ENCODE results near the gene JMJD4.

JMJD4 gene

DNA sequence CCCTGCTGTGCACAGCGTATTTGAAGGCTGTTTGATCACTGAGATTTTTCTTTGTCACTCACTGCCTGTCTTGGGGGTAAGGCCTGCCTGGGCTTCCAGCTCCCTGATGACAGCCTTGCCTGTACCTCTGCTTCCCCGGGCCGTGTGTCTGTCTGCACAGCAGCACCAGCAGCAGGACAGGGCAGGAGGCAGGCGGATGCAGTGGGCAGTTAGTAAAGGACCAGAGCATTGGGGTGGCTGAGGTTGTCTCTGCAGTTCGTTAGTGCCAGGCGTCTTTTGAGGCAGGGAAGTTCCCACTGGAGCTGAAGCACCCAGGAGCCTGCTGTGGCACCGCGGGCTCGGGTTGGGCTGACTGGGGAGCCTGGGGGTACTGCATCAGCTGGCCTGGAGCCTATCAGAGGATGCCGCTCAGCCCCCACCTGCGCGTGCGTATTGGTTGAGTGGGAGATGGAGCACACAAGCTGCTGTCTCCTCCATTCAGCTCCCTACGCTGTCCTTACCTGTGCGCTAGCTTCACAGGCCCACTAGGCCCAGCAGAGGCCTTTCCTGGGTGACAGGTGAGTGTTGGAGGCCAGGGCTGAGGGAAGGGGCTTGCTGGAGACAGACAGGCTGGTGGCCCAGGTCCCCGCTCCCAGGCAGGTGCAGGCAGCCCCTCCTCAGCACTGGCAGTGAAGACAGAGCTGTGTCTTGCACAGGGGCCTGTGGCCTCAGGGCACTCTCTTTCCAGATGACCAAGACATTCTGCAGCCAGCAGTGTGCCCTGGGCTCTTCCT lies 28.3 kb upstream of the JMJD4 start:
- no peak for TF ChIP-seq POLR2AphosphoS5 (IDR thresholded peaks at IDR 0.05; ENCODE audit: low read depth, low read length)
- no peak for TF ChIP-seq POU2F2 (IDR thresholded peaks at IDR 0.05; ENCODE audit: low read depth, low read length)
- no peak for TF ChIP-seq POLR2A (IDR thresholded peaks at IDR 0.05; ENCODE audit: low read depth, low read length)
- no peak for TF ChIP-seq PAX5 (IDR thresholded peaks at IDR 0.05; ENCODE audit: insufficient read depth, low read length, severe bottlenecking)
- TF ChIP-seq SPI1 (IDR thresholded peaks at IDR 0.05; ENCODE audit: low read depth, low read length): no peak
- TF ChIP-seq TAF1 (IDR thresholded peaks at IDR 0.05; ENCODE audit: low read depth, low read length): no peak
- DNase-seq (ENCODE audit: insufficient read length, low spot score): no peak
- FAIRE-seq: no peak

DNA sequence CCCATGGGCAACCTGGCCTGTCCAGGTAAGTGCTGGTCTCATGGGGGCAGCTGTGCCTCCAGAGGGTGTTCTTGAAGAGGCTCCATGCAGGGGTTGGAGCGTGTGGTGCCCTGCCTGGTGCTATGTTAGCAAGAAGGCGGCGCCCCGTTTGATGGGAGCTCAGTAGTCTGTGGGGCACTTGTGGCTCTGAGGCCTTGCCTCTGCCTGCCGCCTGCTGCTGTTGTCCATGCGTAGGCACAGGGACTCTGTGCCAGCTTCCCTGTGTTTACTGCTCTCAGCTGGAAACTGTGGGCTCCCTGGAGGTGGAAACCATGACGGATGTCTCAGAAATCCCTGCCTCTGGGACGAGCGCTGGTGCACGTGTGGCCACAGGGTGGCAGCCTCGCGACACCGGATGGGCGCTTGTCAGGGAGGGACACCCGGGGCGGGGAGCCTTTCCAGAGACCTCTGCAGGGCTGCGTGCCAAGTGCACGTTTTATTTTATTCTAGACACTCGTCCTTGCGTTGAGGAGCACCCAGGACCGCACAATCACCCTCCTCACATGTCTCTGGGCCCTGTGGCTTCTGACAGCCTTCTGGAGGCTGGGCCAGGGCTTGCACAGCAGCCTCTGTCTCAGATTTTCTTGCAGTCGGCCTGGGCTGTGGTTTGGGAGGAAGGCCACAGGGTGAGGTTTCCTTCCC lies 27.3 kb upstream of the JMJD4 start:
- DNase-seq (ENCODE audit: insufficient read length, low spot score): peak; percentile 95
- FAIRE-seq: peak; percentile 87

DNA sequence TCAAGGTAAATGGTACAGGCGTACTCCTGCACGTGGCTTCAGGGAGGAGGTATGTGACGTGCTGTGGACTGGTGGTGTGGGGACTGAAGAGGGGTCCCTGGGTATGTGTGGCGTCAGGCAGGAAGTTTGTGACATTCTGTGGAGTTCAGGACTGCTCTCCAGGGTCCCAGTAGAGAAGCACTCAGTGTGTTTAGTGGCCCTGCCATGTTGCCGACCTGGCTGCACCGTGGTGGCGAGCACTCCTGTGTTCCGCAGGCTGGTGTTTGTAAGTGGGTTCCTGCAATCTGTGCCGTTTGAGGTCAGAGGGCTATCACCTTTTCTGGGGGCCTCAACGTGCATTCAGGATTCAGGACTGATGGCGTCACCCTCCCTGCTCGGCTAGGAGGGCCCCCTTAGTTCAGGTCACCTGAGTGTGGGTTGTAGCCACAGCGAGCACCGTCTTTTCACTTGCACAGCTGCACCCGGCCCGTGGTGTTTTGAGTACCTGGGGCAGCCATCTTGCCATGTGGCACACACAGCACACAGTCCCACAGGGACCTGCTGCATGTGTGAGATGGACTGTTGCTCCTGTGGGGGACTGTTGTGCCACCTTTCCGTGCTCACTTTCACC lies 26.6 kb upstream of the JMJD4 start:
- FAIRE-seq: peak; percentile 35
- TF ChIP-seq TAF1 (IDR thresholded peaks at IDR 0.05; ENCODE audit: low read depth, low read length) (no peak), PAX5 (IDR thresholded peaks at IDR 0.05; ENCODE audit: insufficient read depth, low read length, severe bottlenecking) (no peak), POLR2A (IDR thresholded peaks at IDR 0.05; ENCODE audit: low read depth, low read length) (no peak), POLR2AphosphoS5 (IDR thresholded peaks at IDR 0.05; ENCODE audit: low read depth, low read length) (no peak), SPI1 (IDR thresholded peaks at IDR 0.05; ENCODE audit: low read depth, low read length) (no peak), POU2F2 (IDR thresholded peaks at IDR 0.05; ENCODE audit: low read depth, low read length) (no peak)

More for the DNA sequence above, 27.3 kb upstream of the JMJD4 start:
- TF ChIP-seq TAF1 (IDR thresholded peaks at IDR 0.05; ENCODE audit: low read depth, low read length) (no peak), SPI1 (IDR thresholded peaks at IDR 0.05; ENCODE audit: low read depth, low read length) (no peak)

DNA sequence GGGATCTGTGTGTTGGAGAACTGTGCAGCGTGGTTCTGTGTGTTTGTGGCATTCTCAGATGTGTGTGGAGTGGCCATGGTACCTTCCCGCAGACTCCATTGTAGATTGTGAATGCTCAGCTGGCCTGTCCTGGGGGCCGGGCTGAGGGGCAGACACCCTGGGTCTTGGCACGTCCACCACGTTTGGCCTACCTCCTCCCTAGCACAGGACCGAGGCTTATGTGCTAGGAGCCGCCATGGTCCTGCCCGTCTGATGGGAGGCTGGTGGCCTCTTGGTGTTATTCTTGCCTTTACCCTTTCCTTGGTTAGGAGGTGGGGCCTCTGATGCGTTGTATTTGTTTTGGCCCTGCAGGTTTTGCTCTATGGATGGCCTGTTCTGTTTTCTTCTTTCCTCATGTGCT lies 25.3 kb upstream of the JMJD4 start:
- FAIRE-seq (no peak), DNase-seq (ENCODE audit: insufficient read length, low spot score) (no peak)
- TF ChIP-seq PAX5 (IDR thresholded peaks at IDR 0.05; ENCODE audit: insufficient read depth, low read length, severe bottlenecking): no peak
- no peak for TF ChIP-seq POLR2A (IDR thresholded peaks at IDR 0.05; ENCODE audit: low read depth, low read length)
- no peak for TF ChIP-seq POU2F2 (IDR thresholded peaks at IDR 0.05; ENCODE audit: low read depth, low read length)
- TF ChIP-seq POLR2AphosphoS5 (IDR thresholded peaks at IDR 0.05; ENCODE audit: low read depth, low read length): no peak
- TF ChIP-seq SPI1 (IDR thresholded peaks at IDR 0.05; ENCODE audit: low read depth, low read length): no peak
- TF ChIP-seq TAF1 (IDR thresholded peaks at IDR 0.05; ENCODE audit: low read depth, low read length): no peak

More for the DNA sequence above, 26.6 kb upstream of the JMJD4 start:
- DNase-seq (ENCODE audit: insufficient read length, low spot score): no peak

DNA sequence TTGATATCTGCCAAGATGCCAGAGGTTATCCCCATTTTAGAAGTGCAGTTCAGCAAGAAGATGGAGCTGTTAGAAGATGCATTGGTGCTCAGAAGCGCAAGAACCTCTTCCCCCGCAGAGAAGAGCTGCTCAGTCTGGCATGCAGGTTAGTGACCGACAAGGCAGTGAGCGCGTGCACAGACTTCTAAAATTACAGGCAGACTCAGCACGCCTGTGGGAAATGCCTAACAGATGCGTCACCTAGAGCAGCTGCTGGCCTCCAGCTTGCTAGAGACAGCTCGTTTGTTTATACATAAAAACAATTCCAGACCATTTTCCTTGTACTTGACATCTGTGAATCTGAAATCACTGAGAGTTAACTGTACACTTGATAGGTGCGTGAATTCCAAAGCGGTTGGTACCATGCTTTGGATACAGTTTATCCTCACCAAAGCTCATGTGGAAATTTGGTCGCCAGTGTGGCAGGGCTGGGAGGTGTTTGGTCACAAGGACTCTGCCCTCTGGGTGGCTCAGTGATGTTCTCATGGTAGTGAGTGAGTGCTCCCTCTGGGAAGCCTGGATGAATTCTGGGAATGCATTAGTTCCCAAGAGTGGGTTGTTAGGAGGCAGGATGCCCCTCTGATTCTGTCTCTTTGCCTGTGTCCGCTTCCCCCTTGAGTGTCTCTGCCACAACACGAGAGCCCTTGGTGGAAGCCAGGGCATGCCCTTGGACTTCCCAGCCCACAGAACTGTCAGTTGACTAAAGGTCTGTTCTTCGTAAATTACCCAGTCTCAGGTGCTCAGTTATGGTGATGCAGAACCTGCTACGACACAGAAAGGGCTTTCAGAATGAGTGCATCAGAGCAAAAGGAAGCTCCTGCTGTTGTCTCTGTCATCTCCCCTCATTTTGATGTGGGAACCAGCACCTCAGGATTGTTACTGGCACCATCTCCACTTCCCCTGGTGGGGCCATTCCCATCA lies 24.5 kb upstream of the JMJD4 start:
- FAIRE-seq (peak; percentile 9), DNase-seq (ENCODE audit: insufficient read length, low spot score) (no peak)
- no peak for TF ChIP-seq POLR2A (IDR thresholded peaks at IDR 0.05; ENCODE audit: low read depth, low read length)
- no peak for TF ChIP-seq SPI1 (IDR thresholded peaks at IDR 0.05; ENCODE audit: low read depth, low read length)
- no peak for TF ChIP-seq TAF1 (IDR thresholded peaks at IDR 0.05; ENCODE audit: low read depth, low read length)
- TF ChIP-seq POLR2AphosphoS5 (IDR thresholded peaks at IDR 0.05; ENCODE audit: low read depth, low read length): no peak
- no peak for TF ChIP-seq POU2F2 (IDR thresholded peaks at IDR 0.05; ENCODE audit: low read depth, low read length)
- no peak for TF ChIP-seq PAX5 (IDR thresholded peaks at IDR 0.05; ENCODE audit: insufficient read depth, low read length, severe bottlenecking)

DNA sequence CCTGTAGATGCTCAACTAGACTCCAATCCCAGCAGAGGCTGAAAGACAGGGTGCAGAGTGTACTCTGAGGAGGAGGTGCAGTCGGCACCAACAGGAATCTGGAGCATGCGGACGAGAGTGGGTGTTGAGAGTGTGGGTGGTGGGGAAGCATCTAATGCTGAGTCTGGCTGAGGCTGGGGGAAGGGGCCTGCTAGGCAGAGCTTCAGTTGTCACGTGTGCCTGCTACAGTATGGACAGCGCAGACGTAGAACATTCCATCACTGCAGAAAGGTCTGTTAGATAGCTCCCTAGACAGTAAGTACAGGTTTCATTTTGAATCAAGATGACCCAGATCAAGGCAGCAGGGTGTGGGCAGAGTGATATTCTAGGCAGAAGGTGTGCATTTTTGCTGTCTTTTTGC lies 23.3 kb upstream of the JMJD4 start:
- TF ChIP-seq POU2F2 (IDR thresholded peaks at IDR 0.05; ENCODE audit: low read depth, low read length) (no peak), POLR2A (IDR thresholded peaks at IDR 0.05; ENCODE audit: low read depth, low read length) (no peak), PAX5 (IDR thresholded peaks at IDR 0.05; ENCODE audit: insufficient read depth, low read length, severe bottlenecking) (no peak), SPI1 (IDR thresholded peaks at IDR 0.05; ENCODE audit: low read depth, low read length) (no peak), POLR2AphosphoS5 (IDR thresholded peaks at IDR 0.05; ENCODE audit: low read depth, low read length) (no peak), TAF1 (IDR thresholded peaks at IDR 0.05; ENCODE audit: low read depth, low read length) (no peak)
- FAIRE-seq: peak; percentile 78
- no peak for DNase-seq (ENCODE audit: insufficient read length, low spot score)

DNA sequence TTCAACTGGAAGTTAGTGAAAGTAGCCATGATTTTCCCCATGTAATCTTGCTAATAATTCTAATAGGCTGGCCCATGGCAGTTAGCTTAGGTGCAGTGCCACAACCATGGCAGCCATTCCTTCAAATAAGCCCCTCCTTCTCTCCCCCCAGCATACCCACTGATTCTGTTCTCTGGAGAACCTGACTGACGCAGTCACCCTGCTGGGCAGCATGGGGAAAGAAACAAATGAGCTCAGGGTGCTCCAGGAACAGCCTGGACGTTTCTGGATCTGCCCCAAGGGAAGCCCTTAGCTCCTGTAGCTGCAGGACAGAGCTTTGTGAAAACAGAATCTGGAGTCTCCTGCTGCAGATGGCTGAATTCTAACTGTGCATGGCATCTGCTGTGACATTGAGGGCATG lies 22.7 kb upstream of the JMJD4 start:
- no peak for FAIRE-seq
- no peak for DNase-seq (ENCODE audit: insufficient read length, low spot score)
- no peak for TF ChIP-seq POLR2A (IDR thresholded peaks at IDR 0.05; ENCODE audit: low read depth, low read length)
- TF ChIP-seq PAX5 (IDR thresholded peaks at IDR 0.05; ENCODE audit: insufficient read depth, low read length, severe bottlenecking): no peak
- no peak for TF ChIP-seq POU2F2 (IDR thresholded peaks at IDR 0.05; ENCODE audit: low read depth, low read length)
- no peak for TF ChIP-seq SPI1 (IDR thresholded peaks at IDR 0.05; ENCODE audit: low read depth, low read length)

DNA sequence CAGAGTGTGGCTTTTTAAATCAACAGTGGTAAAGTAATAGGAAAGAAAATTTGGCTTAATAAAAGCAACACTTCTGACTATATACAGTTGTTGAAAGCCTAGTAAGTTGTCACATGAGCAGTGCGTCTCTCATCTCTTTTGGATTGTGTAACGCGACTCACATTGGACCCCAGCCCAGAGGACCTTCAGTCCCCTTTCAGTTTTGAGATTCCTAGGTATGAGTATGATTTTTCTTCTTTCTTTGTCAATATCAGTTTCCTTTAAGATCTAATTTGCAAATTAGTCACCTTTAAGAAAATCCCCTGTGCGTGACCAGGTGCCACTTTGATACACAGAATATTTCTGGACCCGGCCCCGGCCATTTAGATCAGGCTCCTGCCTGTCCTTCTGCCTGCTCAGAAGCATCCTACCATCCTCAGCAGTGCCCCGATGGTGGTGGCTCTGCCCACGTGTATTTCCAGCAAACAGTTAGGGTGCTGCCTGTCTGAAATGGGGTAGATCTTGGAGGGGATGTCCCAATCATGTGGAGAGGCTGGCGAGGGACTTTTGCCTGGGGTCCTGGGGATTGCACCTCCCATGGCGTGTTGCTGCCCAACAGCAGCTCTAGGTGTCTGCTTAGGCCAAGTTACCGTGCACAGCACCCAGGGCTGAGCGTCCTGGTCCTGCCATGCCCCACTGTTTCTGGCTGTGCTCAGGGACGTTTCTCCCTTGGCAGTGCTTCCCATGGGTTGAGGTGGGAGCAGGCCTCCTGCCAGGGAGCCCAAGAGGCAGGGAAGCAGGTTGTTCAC lies 21.3 kb upstream of the JMJD4 start:
- TF ChIP-seq POLR2AphosphoS5 (IDR thresholded peaks at IDR 0.05; ENCODE audit: low read depth, low read length) (no peak), PAX5 (IDR thresholded peaks at IDR 0.05; ENCODE audit: insufficient read depth, low read length, severe bottlenecking) (no peak), POLR2A (IDR thresholded peaks at IDR 0.05; ENCODE audit: low read depth, low read length) (no peak), POU2F2 (IDR thresholded peaks at IDR 0.05; ENCODE audit: low read depth, low read length) (no peak), TAF1 (IDR thresholded peaks at IDR 0.05; ENCODE audit: low read depth, low read length) (no peak), SPI1 (IDR thresholded peaks at IDR 0.05; ENCODE audit: low read depth, low read length) (no peak)
- DNase-seq (ENCODE audit: insufficient read length, low spot score): no peak
- FAIRE-seq: no peak
